Frontal cortex (tissue), 4 donors: Measurements from ENCODE around the gene TYW3. TPM values are rescaled to one million over a fixed set of nuclear protein-coding genes. Genes with fewer than 3 reads are reported as not detected.

Experiments used
- DNase-seq, 2 donors: peaks; one replicate each; pipeline ENCODE4 v3.0.0; 2012; ENCODE audit warnings: low spot score in 2 of 2
- FAIRE-seq: peaks from 2 replicates; lab custom pipeline; 2012; peaks lifted over from hg19 to GRCh38; lab: Jason Lieb, UNC
- total RNA-seq: library from RNA; depleted of rRNA; stranded (reverse); fragments of >200 nt; gene quantifications from one replicate; pipeline ENCODE4 v1.2.3, GENCODE V29; 2014
- donor health status: control.
- donor health status: control.
- donor health status: control.

Gene TYW3
- 4.9 TPM for total RNA-seq

DNA sequence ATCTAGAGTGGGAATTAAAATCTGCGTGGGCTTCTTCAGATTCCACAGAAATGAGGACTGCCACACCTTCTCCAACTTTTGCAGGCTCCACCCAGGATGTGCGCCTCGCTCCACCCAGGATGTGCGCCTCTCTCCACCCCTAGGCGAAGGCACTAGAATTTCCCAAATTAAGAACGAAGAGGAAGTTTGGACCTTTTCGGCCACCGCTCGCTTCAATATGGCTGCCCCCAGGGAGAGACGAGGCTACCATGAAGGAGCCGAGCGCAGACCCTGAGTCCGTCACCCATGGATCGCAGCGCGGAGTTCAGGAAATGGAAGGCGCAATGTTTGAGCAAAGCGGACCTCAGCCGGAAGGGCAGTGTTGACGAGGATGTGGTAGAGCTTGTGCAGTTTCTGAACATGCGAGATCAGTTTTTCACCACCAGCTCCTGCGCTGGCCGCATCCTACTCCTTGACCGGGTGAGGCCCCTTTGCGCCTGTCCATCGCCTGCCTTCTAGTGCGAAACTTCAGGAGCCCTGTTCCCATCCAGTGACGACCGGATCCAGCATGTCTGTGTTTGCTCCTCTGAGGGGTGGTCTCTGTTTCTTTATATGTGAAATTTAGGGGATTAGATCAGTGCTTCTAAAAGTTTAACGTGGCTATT, at the start of gene TYW3, which contains the start of gene CRYZ:
Gene TYW3, plus strand, starts transcription at position 193 of the 644 bp plus-strand sequence. Its CDS starts 93 bp downstream, at position 286.
Gene CRYZ, minus strand, starts transcription at position 91 of the 644 bp plus-strand sequence. CDS start 8,229 bp downstream, outside the sequence.
- FAIRE-seq (no peak), DNase-seq (peak; percentile 54 to 74)

DNA sequence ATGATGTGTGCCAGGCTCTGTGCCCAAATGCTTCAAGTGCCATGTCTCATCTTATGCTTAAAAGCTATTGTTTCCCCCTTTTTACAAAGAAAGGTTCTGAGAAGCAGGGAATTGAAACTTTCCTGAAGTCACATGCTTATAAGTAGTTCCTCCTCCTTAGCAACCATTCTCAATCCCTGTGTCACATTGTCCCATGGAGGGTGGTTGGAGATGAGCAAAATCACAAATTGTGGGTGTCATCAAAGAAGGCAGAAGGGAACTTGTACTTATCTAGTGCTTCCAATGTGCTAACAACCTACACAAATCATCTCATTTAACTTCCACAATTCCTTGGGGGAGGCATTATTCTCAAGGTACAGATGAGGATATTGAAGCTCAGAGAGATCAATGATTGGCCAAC, 49.3 kb upstream of the TYW3 start:
- FAIRE-seq (no peak), DNase-seq (no peak)

GRCh38 chr1:74684301-74684700, 48.7 kb upstream of the TYW3 start:
- no peak for DNase-seq
- FAIRE-seq = no peak

- DNase-seq (no peak), FAIRE-seq (no peak)
These were observed 46.0 kb upstream of the TYW3 start for GRCh38 chr1:74686928-74687327.

DNA sequence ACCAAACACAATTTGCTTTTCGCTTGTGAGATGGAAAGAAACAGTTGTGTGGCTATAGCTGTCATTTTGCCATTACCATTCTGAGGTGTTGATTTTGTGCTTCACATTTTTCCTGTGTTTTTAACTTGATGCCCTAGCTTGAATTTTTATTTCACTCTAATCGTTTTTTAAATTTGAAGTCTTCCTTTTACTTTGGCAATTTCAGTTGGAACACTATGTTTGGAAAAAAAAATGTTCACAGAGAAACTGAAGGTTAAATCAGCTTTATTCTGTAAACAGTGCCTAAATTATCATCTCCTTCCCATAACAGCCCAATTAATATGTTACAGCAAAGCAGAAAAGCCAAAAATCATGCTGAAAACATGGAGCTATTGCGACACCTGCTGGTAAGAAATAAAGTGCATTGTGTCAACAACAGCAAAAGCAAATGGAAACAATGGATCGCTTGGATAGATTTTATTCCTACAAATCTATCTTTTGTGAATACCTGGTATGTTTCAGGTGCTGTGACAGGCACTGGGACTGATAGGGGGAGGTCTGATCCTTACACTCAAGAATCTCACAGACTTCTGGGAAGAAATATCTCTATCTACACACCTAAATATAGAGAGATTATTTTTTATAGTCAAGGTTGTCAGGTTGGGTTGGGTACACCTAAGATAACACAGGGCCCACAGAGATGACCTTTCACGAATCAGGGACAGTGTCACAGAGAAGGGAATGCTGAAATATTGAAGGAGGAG, 43.2 kb upstream of the TYW3 start:
- DNase-seq (no peak), FAIRE-seq (peak; percentile 64)

DNA sequence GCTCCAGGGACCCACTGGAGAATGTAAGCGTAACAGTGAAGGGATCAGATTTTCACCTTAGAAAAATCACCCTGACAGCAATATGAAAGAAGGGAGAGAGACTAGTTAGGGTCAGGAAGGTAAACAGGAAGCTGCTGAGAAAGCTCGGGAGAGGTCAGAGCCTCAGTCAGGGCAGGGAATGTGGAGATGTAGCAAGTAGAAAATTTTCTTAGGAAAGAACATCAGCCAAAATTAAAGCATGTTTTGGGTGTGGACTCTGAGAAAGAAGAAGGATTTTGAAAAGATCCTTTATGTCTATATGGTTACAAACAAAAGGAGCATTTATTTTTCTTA, 42.6 kb upstream of the TYW3 start:
- DNase-seq (no peak), FAIRE-seq (no peak)

- DNase-seq (no peak), FAIRE-seq (no peak)
These were observed 42.0 kb upstream of the TYW3 start for GRCh38 chr1:74690909-74691308.

- no peak for FAIRE-seq
- DNase-seq = no peak
These were observed 39.5 kb upstream of the TYW3 start for GRCh38 chr1:74693473-74693872.

DNA sequence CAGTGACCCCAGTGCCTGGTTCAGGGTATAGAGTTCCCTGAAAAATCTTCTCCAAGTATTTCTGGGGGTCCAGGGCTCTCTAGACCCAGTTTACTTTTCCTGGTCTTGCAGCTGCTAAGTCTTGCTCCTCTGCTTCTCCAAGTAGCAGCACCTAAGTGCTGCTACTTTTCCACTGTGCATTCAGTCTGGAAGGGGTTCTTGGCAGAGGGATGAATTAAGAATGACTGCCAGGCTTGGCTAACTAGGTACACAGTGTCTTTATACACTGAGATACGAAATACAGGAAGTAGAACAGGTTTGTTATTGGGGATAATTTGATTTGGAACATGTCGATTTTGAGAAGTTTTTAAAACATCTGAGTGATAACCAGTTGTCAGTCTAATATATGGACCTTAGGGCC, 35.1 kb upstream of the TYW3 start:
- DNase-seq (no peak), FAIRE-seq (no peak)

DNA sequence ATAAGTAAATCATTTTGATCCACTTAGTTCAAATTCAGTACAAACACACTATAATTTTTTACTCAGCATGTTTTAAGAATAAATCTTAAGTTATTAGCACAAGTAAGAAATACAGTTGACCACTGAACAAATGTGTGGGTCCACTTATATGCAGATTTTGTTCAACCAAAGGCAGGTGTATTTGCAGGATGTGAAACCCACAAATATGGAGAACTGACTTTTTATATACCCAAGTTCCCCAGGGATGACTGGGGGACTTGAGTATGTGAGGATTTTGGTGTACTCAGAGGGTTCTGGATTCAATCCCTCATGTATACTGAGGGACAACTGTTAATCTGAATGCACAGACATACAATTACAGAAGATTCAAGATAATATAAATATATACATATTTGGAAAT, 33.6 kb upstream of the TYW3 start:
- DNase-seq (no peak), FAIRE-seq (no peak)

GRCh38 chr1:74703386-74704182, 29.4 kb upstream of the TYW3 start:
- DNase-seq (no peak), FAIRE-seq (no peak)

DNA sequence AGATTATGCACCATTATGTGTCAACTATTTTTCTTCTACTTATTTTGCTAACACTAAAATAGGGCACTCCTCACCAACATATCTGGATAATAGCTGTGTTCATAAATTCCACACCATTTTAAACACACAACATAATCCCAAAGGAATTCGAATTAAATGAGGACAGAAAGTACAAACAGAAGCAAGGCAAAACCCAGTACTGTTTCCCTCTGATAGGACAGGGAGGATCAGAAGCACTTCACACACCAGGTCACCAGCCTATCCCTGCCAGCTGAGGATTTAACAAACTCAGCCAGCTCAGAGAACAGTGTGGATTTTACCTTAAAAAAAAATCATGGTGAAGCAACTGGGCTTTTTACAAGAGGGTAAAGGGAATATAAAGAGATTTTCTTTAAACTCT, 20.1 kb upstream of the TYW3 start:
- DNase-seq (no peak), FAIRE-seq (no peak)

DNA sequence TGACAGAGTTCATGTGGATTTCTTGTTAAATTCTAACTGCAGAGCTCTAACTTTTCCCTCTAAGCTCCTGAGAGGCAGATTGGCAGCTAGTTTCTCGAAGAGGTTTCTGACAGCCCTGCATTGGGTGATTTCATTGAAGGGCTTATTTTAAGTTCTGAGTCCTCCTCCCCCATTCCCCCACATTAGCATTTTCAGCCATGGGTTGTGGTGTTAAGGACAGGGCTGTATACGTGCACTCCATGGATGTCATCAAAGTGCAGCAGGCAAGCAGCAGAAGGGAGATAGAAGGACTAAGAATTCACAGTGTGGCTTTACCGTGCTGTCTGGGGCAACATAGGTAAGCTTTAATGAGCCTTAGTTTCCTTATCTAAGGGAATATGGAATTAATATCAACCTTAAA, 19.1 kb upstream of the TYW3 start:
- DNase-seq (no peak), FAIRE-seq (no peak)

- FAIRE-seq (no peak), DNase-seq (no peak)
These were observed 18.3 kb upstream of the TYW3 start for GRCh38 chr1:74714429-74715235.

- FAIRE-seq = no peak
- DNase-seq = no peak
These were observed 17.8 kb upstream of the TYW3 start for GRCh38 chr1:74715236-74715502.

DNA sequence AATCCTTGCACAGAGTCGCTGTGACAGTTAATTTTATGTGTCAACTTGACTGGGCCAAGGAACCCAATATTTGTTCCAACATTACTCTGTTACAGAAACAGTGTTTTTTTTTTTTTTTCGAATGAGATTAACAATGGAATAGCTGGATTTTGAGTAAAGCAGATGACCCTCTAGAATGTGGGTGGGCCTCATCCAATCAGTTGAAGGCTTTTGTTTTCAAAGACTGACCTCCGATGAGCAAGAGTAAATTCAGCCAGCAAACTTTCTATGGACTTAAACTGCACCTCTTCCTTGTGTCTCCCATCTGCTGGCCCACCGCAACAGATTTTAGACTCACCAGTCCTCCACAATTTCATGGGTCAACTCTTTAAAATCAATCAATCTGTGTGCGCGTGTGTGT, 17.1 kb upstream of the TYW3 start:
- FAIRE-seq (no peak), DNase-seq (no peak)

GRCh38 chr1:74716822-74717221, 16.1 kb upstream of the TYW3 start:
- DNase-seq (no peak), FAIRE-seq (no peak)

DNA sequence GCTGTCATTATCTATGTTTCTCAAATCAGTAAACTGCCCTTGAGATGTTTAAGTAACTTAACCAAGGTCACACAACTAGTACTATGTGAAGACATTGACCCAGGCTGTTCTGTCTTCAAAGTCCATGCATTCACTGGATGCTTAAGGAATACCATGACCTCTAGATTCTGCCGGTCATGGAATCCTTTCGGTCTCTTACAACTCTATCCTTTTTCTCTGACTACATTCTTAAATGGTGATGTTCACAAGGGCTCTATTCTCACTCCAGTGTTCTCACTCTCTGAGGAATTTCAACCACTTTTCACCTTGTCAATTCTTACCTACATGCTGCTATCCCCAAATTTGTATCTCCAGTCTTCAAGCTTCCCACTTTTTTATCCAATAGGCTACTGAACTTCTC, 15.3 kb upstream of the TYW3 start:
- DNase-seq (no peak), FAIRE-seq (no peak)

GRCh38 chr1:74726063-74726462, 6.9 kb upstream of the TYW3 start:
- no peak for FAIRE-seq
- no peak for DNase-seq

- DNase-seq (no peak), FAIRE-seq (no peak)
These were observed 4.2 kb upstream of the TYW3 start for GRCh38 chr1:74728736-74729135.
